Caco-2 (cell line): ENCODE results near the gene ONECUT1. TPM values are rescaled to one million over a fixed set of nuclear protein-coding genes. Genes with fewer than 3 reads are reported as not detected.

Source experiments
- BruUV-seq: library from RNA; stranded (reverse); fragments of 400-500 nt; replicated peaks from 2 replicates; lab custom pipeline; 2021; lab: Mats Ljungman, UMichigan
- CTCF ChIA-PET: fragments of 300-600 bp; sonication (Branson Sonifier 250); formaldehyde crosslinking; loops from one replicate; lab custom pipeline; 2022; ENCODE audit warnings: antibody characterized with exemption; lab: Charles Lee
- POLR2A ChIA-PET: fragments of 300-600 bp; sonication (Branson Sonifier 250); formaldehyde crosslinking; loops from one replicate; lab custom pipeline; 2022; ENCODE audit warnings: antibody characterized with exemption; lab: Charles Lee
- DNase-seq, 2 experiments: peaks; one replicate each; pipeline versions ENCODE4 v3.0.0 to v3.0.0-alpha.2; 2020 to 2022
- H3K27me3 ChIP-seq: replicated peaks from 2 replicates; pipeline ENCODE4 v1.6.0; 2011; ENCODE audit warnings: low read length; ENCODE audit not compliant: control insufficient read depth, insufficient read depth
- H3K36me3 ChIP-seq: 2 replicates; pipeline ENCODE4 v1.5.1; 2011; ENCODE audit warnings: low read length; ENCODE audit not compliant: control insufficient read depth, insufficient read depth
- H3K4me1 ChIP-seq: fragments of 250-450 bp; sonication (Bioruptor Pico); 2 replicates; pipeline ENCODE4 v1.5.1; 2020; ENCODE audit warnings: mild to moderate bottlenecking
- H3K4me3 ChIP-seq: 2 replicates; pipeline ENCODE4 v1.5.1; 2011; ENCODE audit warnings: low read depth, mild to moderate bottlenecking, control low read depth, low read length
- H3K9me3 ChIP-seq: fragments of 250-450 bp; sonication (Bioruptor Pico); 2 replicates; pipeline ENCODE4 v1.5.1; 2020; ENCODE audit warnings: mild to moderate bottlenecking, moderate library complexity
- H3K27ac Mint-ChIP-seq: one replicate; pipeline ENCODE4 v1.8.0; 2022; ENCODE audit warnings: mixed read lengths; ENCODE audit not compliant: unreplicated experiment
- H3K27me3 Mint-ChIP-seq: one replicate; pipeline ENCODE4 v1.8.0; 2022; ENCODE audit warnings: mixed read lengths; ENCODE audit not compliant: insufficient read depth, unreplicated experiment
- H3K36me3 Mint-ChIP-seq: one replicate; pipeline ENCODE4 v1.8.0; 2022; ENCODE audit warnings: mild to moderate bottlenecking, mixed read lengths; ENCODE audit not compliant: insufficient read depth, unreplicated experiment
- H3K4me1 Mint-ChIP-seq: one replicate; pipeline ENCODE4 v1.8.0; 2022; ENCODE audit warnings: low read depth, mixed read lengths; ENCODE audit not compliant: unreplicated experiment
- H3K4me3 Mint-ChIP-seq: one replicate; pipeline ENCODE4 v1.8.0; 2022; ENCODE audit warnings: mild to moderate bottlenecking, moderate library complexity, mixed read lengths; ENCODE audit not compliant: unreplicated experiment
- H3K9me3 Mint-ChIP-seq: one replicate; pipeline ENCODE4 v1.8.0; 2022; ENCODE audit warnings: mixed read lengths; ENCODE audit not compliant: unreplicated experiment
- intact Hi-C: fragments of 100-400 bp; cut with micrococcal nuclease; formaldehyde crosslinking; loops from one replicate; pipeline ENCODE4 v1.10.0; 2022; ENCODE audit not compliant: unreplicated experiment
- total RNA-seq: library from RNA; stranded (reverse); gene quantifications from 2 replicates; pipeline ENCODE4 v1.2.3, GENCODE V29; 2022
- TF ChIP-seq, protein P1 (sequence below), 2 experiments: fragments of 200-600 bp in 1 of 2; IDR thresholded peaks; 1 replicate in 1 of 2; 2 replicates in 1 of 2; pipeline versions ENCODE4 v1.5.1 to v1.8.0; 2011 to 2022; ENCODE audit warnings: antibody characterized with exemption in 1 of 2, control low read depth in 1 of 2, inconsistent platforms in 1 of 2, low read depth in 1 of 2, low read length in 1 of 2, mild to moderate bottlenecking in 1 of 2, moderate library complexity in 1 of 2; ENCODE audit not compliant: insufficient read depth in 1 of 2, severe bottlenecking in 1 of 2, unreplicated experiment in 1 of 2

ONECUT1 gene
- total RNA-seq, 1 experiment from 2014 or later = 0.68 TPM

DNA sequence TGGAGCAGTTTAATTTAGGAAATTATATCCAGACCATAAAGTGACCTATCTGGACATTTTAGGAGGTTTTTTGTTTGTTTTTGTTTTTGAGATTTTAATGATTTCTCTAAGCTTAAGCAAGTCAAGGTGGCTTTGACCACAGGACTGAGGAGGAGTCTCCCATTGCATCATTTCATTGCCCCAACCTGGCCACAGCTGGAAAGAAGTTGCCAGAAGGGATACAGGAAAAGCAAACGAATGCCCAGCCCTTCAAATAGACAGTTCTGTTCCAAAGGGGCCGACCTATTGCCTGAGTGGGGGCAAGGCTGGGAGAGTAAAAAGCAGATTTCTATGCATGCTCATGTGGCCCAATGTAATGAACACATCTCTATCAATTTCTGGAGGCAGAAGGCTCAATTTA is 12.0 kb upstream of the ONECUT1 start:
- H3K27ac Mint-ChIP-seq = no peak overlapping the region
- BruUV-seq = no TSS peak

DNA sequence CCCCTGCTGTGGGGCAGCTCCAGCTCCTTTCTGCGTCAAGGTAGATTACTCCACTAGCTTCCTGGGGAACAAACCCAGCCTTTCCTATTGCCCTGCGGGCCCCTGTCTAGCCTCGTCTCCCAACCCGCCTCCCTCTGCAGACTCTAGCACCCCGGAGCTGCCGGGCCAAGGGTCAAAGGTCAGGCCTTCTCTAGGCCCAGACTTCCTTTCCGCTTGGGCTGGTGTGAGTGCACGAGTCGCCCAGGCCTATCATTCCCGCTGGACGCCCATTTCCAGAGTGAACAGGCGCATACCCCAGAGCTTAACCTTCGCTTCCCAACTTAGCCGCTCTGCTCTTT is 11.6 kb upstream of the ONECUT1 start:
- ChIA-PET CTCF (no interaction called here), POLR2A (no interaction called here)
- no peaks in the 10 kb centered on the region for H3K4me1 Mint-ChIP-seq
- BruUV-seq = no TSS peak
- no peaks in the 10 kb centered on the region for H3K36me3 ChIP-seq
- no peak overlapping the region for H3K4me3 Mint-ChIP-seq
- H3K4me1 ChIP-seq = no peaks in the 10 kb centered on the region
- no peaks in the 10 kb centered on the region for H3K9me3 Mint-ChIP-seq
- H3K4me3 ChIP-seq = no peak overlapping the region
- H3K27me3 ChIP-seq = no peaks in the 10 kb centered on the region
- peaks cover 3% of the 10 kb centered on the region for H3K27me3 Mint-ChIP-seq
- intact Hi-C loops = no loop called here
- TF ChIP-seq, protein P1, sequence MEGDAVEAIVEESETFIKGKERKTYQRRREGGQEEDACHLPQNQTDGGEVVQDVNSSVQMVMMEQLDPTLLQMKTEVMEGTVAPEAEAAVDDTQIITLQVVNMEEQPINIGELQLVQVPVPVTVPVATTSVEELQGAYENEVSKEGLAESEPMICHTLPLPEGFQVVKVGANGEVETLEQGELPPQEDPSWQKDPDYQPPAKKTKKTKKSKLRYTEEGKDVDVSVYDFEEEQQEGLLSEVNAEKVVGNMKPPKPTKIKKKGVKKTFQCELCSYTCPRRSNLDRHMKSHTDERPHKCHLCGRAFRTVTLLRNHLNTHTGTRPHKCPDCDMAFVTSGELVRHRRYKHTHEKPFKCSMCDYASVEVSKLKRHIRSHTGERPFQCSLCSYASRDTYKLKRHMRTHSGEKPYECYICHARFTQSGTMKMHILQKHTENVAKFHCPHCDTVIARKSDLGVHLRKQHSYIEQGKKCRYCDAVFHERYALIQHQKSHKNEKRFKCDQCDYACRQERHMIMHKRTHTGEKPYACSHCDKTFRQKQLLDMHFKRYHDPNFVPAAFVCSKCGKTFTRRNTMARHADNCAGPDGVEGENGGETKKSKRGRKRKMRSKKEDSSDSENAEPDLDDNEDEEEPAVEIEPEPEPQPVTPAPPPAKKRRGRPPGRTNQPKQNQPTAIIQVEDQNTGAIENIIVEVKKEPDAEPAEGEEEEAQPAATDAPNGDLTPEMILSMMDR (IDR thresholded peaks at IDR 0.05; ENCODE audit: insufficient read depth in 1 of 2, low read depth in 1 of 2, low read length in 1 of 2, severe bottlenecking in 1 of 2, unreplicated experiment in 1 of 2) = no peak
- no peak overlapping the region for H3K27ac Mint-ChIP-seq
- H3K9me3 ChIP-seq = no peaks in the 10 kb centered on the region
- DNase-seq = no peak
- H3K36me3 Mint-ChIP-seq = no peaks in the 10 kb centered on the region

More for the DNA sequence above, 12.0 kb upstream of the ONECUT1 start:
- H3K4me3 Mint-ChIP-seq = no peak overlapping the region
- Histone ChIP-seq H3K4me1 (no peaks in the 10 kb centered on the region), H3K9me3 (no peaks in the 10 kb centered on the region), H3K27me3 (no peaks in the 10 kb centered on the region), H3K36me3 (no peaks in the 10 kb centered on the region), H3K4me3 (no peak overlapping the region)
- DNase-seq = no peak
- intact Hi-C loops = no loop called here
- H3K36me3 Mint-ChIP-seq = no peaks in the 10 kb centered on the region
- H3K27me3 Mint-ChIP-seq = peaks cover 3% of the 10 kb centered on the region
- CTCF ChIA-PET = no interaction called here
- TF ChIP-seq, protein P1 (IDR thresholded peaks at IDR 0.05; ENCODE audit: insufficient read depth in 1 of 2, low read depth in 1 of 2, low read length in 1 of 2, severe bottlenecking in 1 of 2, unreplicated experiment in 1 of 2) = no peak
- POLR2A ChIA-PET = no interaction called here
- no peaks in the 10 kb centered on the region for H3K9me3 Mint-ChIP-seq
- no peaks in the 10 kb centered on the region for H3K4me1 Mint-ChIP-seq

DNA sequence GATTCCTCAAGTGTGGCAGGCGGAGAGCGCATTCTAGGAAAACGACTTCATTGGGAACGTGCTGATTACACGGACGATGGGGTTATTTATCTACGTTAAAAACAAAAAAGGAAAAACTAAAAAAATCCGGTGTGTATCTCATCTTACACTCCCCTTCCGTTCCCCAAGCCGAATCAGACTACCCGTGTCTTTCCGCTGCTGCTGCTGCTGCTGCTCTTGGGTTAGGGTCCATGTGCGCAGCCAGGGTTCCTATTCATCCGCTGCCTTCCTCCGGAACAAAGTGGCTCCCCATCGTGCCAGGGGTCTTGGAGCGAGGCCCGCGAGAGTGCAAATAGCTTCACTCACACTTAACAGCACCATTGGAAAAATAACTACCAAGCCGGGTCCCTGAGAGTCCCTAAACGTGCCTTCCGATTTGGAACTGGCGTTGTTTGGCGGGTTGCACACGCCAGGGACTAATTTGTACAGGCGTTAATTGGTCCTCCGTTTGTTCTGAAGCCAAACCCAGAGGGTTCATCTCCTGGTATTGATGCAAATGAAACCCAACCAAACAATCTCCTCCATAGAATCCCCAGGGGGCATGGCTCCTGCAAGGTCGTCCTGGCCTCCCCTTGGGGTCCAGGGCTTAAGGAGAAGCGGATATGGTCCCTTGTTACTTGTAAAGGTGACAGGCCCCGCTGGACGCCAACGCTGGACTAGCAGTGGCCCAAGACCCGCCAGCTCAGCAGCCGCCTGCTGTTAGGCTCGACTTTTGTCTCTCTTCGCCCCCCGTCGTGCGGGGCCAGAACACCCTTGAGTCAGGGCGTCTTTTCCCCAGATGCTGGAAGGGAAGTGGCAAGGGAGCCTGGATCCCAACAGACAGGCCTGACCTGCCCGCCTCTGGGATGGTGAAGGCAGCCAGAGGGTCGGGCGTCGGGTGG is 11.0 kb upstream of the ONECUT1 start:
- H3K4me3 Mint-ChIP-seq = no peak overlapping the region
- BruUV-seq = no TSS peak
- H3K27me3 ChIP-seq = no peaks in the 10 kb centered on the region
- H3K9me3 ChIP-seq = no peaks in the 10 kb centered on the region
- H3K27ac Mint-ChIP-seq = no peak overlapping the region
- no peak for DNase-seq
- no peaks in the 10 kb centered on the region for H3K4me1 Mint-ChIP-seq
- no peaks in the 10 kb centered on the region for H3K9me3 Mint-ChIP-seq
- H3K4me3 ChIP-seq = no peak overlapping the region
- no peaks in the 10 kb centered on the region for H3K4me1 ChIP-seq
- peaks cover 3% of the 10 kb centered on the region for H3K27me3 Mint-ChIP-seq
- ChIA-PET POLR2A (no interaction called here), CTCF (no interaction called here)
- no peaks in the 10 kb centered on the region for H3K36me3 Mint-ChIP-seq
- TF ChIP-seq, protein P1 (IDR thresholded peaks at IDR 0.05; ENCODE audit: insufficient read depth in 1 of 2, low read depth in 1 of 2, low read length in 1 of 2, severe bottlenecking in 1 of 2, unreplicated experiment in 1 of 2) = no peak
- no peaks in the 10 kb centered on the region for H3K36me3 ChIP-seq
- intact Hi-C loops = no loop called here
